Adrenal gland (tissue), 5 donors: ENCODE results near the gene UGT2A1.

Experiments used
- POLR2A ChIP-seq, 2 donors: fragments of 450-650 bp; IDR thresholded peaks; one replicate each; pipeline ENCODE4 v1.6.1; 2017; ENCODE audit warnings: antibody characterized with exemption in 2 of 2, mild to moderate bottlenecking in 2 of 2, moderate library complexity in 1 of 2
- TF ChIP-seq, protein P1 (sequence below), 6 experiments: fragments of 450-650 bp in 4 of 6; fragments of 200-600 bp in 2 of 6; sonication (generic) in 1 of 6; IDR thresholded peaks; 1 replicate in 5 of 6; 2 replicates in 1 of 6; pipeline versions ENCODE4 v1.5.1 to v1.8.0; 2016 to 2021; ENCODE audit warnings: antibody characterized with exemption in 6 of 6, mild to moderate bottlenecking in 2 of 6, moderate library complexity in 1 of 6
- donor health status: DM: no; HTN: no; CAD: no.

DNA sequence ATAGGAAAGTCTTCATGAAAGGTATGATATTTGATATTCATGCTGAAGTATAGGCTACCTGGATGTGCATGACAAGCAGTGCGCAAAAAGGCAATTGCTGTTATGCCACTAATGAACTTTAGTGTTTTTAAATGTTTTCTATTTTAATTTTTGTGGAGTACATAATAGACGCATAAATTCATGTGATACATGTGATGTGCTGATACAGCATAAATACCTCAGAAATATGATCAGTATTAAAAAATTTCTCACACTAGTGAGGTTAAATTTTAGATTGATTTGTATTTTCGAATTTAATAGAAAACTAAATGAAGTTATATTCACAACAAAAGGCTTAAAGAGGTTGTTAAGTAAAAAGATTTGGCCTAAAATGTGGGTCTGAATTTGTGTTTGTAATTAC lies 2.2 kb downstream of the UGT2A1 start:
- TF ChIP-seq, protein P1, sequence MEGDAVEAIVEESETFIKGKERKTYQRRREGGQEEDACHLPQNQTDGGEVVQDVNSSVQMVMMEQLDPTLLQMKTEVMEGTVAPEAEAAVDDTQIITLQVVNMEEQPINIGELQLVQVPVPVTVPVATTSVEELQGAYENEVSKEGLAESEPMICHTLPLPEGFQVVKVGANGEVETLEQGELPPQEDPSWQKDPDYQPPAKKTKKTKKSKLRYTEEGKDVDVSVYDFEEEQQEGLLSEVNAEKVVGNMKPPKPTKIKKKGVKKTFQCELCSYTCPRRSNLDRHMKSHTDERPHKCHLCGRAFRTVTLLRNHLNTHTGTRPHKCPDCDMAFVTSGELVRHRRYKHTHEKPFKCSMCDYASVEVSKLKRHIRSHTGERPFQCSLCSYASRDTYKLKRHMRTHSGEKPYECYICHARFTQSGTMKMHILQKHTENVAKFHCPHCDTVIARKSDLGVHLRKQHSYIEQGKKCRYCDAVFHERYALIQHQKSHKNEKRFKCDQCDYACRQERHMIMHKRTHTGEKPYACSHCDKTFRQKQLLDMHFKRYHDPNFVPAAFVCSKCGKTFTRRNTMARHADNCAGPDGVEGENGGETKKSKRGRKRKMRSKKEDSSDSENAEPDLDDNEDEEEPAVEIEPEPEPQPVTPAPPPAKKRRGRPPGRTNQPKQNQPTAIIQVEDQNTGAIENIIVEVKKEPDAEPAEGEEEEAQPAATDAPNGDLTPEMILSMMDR (IDR thresholded peaks at IDR 0.05) = no peak
- no peak for TF ChIP-seq POLR2A (IDR thresholded peaks at IDR 0.05)
